NCI-H345 (cell line): ENCODE results near the gene HES4.
"Not testable (repeated sequence)": the region's sequence is repeated elsewhere in the genome, so short reads cannot be mapped to it uniquely, and the experiment has no call there.

ENCODE experiments used
- DNase-seq: peaks from one replicate; lab custom pipeline; 2025; lab: John Stamatoyannopoulos, UW

Gene HES4

DNA sequence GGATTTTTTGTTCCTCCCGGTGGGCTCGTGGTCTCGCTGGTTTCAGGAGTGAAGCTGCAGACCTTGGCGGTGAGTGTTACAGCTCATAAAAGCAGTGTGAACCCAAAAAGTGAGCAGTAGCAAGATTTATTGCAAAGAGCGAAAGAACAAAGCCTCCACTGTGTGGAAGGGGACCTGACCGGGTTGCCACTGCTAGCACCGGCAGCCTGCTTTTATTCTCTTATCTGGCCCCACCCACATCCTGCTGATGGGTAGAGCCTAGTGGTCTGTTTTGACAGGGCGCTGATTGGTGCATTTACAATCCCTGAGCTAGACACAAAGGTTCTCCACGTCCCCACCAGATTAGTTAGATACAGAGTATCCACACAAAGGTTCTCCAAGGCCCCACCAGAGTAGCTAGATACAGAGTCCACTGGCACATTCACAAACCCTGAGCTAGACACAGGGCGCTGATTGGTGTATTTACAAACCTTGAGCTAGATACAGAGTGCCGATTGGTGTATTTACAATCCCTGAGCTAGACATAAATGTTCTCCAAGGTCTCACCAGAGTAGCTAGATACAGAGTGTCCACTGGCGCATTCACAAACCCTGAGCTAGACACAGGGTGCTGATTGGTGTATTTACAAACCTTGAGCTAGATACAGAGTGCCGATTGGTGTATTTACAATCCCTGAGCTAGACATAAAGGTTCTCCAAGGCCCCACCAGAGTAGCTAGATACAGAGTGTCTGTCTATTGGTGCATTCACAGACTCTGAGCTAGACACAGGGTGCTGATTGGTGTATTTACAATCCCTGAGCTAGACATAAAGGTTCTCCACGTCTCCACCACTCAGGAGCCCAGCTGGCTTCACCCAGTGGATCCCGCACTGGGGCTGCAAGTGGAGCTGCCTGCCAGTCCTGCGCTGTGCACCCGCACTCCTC, 17.8 kb upstream of the HES4 start:
- DNase-seq: not testable (repeated sequence)

DNA sequence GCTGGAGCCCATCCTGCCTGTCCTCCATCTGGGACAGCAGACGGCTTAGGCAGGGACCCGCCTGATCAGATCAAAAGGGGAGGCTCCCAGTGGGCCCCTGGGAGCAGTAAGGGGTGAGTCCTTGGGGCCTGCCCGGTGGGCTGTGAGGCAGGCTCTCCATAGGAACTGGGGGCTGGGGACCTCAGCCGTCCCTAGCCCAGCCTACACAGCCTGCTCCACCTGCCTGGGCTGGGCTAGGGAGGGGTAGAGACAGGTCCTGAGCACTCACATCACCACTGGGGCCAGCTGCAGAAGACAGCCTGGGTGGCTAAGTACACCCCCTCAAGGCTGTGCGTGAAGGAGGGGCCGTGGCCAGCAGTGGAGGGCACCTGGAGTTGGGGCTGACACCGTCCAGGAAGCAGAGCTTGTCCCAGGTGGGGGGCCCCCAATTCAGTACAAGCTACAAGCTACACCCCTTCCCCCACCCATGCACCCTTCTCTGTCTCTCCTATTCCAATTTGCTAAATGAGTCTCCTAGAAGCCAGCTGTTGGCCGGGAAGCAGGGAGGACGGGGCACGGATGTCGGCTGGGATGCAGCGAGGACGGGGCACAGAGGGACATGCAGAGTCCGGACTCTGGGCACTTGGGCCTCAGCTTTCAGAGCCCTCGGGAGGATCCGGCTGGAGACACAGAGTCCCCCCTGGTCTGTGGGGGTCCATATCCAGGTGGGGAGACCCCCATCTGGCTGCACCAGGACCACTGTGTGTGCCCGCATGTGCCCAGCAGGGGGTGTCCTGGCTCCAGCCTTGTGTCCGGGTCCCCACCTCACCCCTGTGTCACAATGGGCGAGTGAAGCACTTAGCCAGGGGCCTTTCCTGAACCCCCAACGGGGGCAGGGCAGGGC, 15.1 kb upstream of the HES4 start:
- no peak for DNase-seq

DNA sequence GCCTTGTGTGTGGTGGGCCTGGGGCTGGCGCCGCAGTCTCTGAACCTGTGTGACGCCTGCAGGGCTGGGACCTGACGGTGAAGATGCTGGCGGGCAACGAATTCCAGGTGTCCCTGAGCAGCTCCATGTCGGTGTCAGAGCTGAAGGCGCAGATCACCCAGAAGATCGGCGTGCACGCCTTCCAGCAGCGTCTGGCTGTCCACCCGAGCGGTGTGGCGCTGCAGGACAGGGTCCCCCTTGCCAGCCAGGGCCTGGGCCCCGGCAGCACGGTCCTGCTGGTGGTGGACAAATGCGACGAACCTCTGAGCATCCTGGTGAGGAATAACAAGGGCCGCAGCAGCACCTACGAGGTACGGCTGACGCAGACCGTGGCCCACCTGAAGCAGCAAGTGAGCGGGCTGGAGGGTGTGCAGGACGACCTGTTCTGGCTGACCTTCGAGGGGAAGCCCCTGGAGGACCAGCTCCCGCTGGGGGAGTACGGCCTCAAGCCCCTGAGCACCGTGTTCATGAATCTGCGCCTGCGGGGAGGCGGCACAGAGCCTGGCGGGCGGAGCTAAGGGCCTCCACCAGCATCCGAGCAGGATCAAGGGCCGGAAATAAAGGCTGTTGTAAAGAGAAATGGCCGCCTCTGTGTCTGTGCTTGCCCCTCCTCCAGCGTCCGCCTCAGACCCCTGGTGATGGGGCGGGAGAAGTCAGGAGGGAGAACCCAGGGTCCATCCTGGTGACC, 14.2 kb upstream of the HES4 start:
- no peak for DNase-seq

DNA sequence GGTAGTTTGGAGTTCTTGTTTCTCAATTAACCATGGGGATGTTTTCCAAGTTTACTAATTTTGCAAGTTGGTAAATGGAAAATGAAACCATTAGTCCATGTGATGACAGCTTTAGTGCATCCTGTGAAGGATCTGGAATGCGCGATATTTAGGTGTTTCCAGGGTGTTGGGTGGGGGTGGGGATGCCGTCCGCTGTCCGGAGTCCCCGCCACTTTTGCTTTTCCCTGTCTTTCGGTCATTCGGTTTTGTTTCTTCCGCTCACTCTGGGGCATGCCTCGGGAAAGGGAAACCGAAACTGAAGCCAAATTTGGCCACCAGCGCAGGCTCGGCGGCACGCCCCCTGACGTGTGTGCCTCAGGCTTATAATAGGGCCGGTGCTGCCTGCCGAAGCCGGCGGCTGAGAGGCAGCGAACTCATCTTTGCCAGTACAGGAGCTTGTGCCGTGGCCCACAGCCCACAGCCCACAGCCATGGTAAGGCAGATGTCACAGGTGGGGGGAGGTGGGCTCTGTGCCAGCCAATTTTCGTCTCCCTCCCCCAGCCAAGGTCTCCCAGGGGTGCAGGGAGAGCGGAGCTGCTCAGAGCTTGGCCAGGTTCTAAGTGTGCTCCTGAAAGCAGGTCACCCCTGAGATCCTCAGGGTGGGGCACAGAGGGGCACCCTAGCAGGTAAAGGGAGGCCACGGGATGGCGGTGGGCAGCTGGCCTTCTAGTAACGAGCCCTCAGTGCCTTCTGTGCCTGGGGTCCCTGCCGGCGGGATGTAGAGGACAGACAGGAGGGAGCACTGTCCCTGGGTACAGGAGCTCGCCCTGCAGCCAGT, 13.4 kb upstream of the HES4 start, which contains the start of gene ISG15:
ISG15 (plus strand) TSS at position 393 of the 817 bp plus-strand sequence; CDS start at position 470, 77 bp downstream.
- DNase-seq: peak; percentile 78

DNA sequence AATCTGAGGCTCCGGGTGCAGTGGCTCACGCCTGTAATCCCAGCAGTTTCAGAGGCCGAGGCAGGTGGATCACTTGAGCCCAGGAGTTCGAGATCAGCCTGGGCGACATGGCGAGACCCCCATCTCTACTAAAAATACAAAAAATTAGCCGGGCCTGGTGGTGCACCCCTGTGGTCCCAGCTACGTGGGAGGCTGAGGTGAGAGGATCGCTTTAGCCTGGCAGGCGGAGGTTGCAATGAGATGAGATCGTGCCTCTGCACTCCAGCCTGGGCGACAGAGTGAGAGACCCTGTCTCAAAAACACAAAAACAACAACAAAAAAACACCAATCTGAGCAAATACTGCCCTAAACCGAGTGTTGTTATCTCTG, 12.8 kb upstream of the HES4 start:
- DNase-seq: not testable (repeated sequence)

DNA sequence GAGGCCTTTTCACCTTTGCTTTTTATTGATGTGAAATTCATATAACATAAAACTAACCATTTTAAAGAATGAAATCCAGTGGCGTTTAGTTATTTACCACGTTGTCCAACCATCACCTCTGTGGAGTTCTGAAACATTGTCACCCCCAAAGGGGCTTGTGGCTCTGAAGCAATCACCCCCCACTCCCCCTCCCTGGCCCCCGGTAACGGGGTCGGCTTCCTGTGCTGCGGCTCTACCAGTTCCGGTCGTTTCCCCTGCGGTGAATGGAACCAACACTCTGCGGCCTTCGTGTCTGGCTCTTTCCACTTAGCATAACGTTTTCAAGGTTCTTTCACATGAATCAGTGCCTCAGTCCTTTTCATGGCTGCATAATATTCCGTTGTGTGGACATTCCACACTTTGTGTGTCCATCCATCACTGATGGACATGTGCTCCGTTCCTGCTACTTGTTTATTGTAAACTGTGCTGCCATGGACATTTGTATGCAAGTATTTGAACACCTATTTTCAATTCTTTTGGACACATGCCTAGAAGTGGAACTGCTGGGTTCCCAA, 11.6 kb upstream of the HES4 start:
- DNase-seq: no peak

DNA sequence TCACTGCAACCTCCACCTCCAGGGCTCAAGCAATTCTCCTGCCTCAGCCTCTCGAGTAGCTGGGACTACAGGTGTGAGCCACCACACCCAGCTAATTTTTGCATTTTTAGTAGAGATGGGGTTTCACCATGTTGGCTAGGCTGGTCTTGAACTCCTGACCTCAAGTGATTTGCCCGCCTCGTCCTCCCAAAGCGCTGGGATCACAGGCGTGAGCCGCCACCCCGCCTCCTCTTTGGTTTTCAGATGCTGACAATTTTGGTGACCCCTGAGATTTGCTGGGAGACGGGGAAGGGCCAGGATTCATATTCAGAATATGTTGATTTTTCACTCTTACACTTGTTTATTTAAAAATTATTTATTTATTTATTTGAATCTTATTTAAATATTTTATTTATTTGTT, 10.2 kb upstream of the HES4 start:
- not testable (repeated sequence) for DNase-seq

DNA sequence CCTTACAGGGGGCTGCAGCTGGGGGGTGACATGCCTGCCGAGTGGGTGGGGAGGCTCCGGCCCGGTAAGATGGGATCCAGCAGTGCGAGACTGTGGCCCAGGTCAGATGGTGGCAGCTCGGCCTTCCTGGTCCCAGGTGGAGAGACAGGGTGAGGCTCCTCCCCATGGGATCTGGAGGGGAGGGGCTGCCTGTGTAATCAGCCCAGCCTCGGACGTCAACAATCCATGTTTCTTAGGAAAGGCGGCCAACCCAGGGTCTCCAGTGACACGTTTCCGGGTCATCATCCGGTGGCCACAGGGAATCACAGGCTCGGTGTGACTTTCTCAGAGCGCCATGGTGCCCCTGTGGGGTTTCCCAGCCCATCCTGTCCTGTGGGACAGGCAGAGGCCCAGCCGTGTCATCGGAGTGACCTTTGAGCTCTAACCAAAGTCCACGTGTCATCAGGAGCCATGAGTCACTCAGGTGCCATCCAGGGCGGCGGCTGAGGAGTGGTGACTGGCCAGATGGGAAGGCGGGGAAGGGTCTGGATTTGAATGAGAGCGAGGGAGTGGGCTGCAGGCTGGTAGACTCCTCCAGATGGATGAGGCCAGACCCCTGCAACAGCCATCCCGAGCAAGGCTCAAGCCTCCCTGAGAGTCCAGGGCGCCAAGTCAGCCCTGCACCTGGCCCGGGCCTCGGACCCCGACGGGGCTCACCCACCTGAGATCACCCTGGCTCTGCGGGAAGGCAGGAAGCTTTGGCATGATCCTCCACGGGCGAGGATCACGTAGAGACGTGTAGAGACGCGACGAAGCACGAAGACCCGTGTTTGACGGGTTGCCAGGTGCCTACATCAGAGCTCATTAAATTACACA, 6.6 kb upstream of the HES4 start:
- DNase-seq: no peak

DNA sequence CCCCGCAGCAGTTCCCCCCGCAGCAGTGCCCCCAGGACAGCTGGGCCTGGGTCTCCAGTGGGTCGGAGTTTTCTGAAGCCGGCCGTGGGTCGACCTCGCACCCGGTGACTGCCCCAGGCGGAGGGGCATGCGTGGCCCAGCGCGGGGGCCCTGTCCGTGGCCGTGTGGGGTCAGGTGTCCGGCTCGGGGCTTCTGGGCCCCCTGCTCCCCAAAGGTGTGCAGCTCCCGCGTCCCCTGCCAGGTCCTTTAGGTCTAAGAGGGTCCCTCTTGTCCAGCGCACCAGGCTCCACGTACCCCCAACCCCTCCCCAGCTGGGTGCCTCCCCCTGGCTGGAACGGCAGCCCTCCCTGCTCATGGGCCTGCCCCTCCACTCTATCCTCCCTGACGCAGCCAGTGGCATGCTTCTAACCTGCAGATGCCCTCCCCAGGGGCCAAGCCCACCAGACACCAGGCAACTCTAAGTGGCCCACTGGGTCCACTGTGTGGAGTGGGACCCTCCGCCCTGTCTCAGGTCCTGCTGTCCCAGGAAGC, 5.9 kb upstream of the HES4 start:
- no peak for DNase-seq

DNA sequence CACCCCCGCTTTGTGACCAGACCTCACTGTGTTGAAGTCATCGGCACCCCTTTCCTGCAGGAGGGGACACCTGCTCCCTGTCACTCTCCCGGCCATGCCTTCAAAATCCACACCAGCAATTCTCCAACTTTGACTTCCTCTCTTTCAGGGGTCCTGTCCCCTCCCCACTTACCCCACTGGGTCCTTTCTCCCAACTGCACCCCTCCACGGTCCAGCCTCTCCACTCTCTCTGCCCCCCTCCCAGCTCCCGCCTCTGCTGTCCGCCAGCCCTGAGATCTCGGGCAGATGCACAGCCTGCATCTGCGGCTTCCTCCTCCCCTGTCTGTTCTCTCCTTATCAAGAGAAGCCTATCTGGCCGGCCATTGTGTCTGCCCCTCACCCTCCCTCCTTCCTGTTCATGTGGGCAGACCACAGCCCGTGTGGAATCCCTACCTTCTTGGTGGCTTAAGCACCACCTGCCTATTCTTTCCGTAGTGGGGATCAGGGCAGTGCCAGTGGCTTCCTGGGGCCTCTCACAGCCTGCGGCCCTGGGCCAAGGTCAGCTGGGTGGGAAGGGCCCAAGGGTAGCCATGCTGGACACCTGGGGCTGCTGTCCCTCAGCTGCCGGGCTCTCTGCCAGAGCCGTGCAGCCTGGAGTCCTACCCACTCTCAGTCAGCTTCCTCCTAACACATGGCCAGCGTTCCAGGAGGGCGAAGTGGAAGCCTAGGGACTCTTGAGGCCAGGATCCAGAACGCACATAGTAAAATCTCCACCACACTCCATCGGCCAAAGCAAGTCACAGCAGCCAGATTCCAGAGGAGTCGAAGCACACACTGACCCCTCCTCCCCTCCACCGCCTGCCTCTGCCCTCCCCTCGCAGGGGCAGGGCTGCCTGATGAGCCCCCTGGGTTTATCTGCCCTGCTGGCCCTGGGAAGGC, 5.1 kb upstream of the HES4 start:
- peak; percentile 16 for DNase-seq

DNA sequence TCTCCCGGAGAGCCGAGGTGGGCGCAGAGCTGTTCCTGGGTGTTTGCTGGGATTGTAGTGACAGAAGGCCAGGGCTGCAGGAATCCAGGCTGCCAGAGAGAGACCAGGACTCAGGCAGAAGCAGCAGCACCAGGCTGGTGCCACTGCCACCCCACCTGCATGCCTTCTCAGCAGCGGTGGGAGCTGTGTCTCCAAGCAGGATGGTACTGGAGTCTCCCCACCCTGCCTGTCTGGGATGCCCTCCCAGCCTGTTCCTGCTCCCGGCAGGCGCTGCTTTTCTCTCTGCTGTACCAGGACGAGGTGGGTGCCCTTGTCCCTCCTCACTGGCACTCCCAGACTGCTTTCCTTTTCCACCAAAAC, 4.5 kb upstream of the HES4 start:
- no peak for DNase-seq

DNA sequence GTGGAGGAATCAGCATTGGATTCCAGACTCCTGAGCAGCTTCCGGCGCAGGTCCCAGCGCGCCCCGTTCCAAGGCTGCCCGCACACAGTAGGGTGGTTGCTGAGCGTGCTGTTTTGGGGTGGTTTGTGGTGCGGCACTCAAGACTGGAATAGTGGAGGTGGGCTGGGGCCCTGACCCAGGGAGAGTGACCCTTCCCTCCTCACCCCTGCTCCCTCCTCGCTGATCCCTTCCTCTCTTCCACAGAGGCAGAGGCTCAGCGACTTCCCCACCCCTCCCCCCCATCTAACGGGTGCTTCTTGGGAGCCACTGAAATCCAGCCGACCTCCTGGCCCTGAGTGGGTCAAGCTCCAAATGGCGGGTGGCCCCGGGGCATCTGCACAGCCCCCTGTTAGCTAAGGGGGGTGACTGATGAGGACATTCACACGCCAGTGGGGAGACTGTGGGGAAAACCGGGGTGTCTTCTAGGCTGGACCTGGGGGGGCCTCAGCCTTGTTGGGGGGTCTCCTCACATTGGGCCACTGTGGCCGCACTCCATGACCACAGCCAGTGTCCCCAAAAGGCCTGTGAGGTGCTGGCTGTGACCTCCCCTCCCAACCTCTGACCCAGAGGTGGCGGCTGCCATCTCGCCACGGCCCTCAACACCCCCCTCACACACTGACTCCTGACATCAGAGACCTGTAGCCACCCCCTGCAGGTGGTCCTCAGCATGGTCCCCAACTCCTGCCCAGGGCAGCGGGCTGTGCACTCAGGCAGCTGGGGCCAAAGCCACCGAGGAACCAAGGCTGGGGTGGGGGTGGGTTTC, 3.9 kb upstream of the HES4 start:
- no peak for DNase-seq

DNA sequence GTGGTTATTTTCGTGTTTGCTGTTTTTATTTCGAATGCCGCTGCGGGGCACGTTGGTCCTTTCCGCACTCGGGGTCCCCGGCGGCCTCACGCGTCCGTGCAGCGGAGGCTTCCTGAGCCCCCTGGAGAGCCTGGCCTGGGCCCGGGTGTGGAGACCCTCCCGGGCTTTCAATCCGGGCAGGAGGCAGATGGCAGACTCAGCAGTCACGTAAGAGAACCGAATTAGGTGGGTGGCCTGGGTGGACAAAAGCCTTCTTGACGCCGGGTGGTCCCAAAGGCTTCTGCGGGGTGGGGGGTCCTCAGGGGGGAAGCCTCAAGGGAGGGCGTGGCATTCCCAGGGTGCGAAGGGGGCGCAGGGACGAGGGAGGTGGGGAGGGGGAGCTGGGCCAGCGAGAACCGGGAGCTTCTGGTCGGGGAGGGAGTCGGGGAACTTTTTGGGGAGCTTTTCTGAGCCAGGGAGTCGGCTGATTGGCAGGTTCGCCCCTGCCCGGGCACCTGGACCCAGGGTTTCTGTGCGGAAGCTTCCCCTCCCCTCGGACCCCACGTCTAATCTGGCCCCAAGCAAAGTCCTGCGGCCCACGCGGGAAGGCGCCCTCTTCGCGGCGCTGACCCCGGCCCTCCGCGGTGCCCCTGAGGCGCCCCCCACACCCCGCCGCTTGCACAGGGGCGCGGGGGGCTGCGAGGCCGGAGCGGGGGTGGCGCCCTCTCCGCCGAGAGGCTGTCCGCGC, 1.3 kb upstream of the HES4 start:
- no peak for DNase-seq

DNA sequence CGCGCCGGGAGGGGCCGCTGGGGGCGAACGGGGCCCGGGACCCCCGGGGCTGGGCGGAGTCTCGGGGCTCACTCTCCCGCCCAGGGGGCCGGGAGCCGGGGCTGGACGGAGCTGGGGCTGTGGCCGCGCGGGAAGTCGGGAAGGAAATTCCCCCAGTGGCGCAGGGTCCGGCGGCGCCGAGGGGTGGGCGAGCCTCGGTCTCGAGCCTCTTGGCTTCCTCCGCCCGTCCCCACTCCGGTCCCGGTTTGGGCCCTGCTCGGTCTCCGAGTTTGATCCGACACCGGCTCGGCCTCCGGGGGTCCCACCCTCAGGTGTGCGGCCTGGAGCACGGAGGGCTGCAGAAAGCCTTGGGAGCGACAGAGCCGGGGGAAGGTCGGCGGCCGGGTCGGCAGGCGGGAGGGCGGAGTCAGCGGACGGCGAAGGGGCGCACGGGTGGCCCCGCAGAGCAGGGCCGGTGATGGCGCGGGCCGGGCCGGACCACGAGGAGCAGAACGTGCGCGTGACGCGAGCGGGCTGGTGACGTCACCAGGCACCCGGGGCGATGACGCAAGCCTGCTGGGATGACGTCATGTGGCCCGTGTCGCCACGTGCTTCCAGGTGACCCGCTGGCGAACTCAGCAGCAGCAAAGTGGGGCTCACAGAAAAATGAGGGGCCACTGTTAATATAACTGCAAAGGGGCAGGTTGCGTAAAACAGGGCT, 610 bp upstream of the HES4 start:
- DNase-seq: peak; percentile 56

DNA sequence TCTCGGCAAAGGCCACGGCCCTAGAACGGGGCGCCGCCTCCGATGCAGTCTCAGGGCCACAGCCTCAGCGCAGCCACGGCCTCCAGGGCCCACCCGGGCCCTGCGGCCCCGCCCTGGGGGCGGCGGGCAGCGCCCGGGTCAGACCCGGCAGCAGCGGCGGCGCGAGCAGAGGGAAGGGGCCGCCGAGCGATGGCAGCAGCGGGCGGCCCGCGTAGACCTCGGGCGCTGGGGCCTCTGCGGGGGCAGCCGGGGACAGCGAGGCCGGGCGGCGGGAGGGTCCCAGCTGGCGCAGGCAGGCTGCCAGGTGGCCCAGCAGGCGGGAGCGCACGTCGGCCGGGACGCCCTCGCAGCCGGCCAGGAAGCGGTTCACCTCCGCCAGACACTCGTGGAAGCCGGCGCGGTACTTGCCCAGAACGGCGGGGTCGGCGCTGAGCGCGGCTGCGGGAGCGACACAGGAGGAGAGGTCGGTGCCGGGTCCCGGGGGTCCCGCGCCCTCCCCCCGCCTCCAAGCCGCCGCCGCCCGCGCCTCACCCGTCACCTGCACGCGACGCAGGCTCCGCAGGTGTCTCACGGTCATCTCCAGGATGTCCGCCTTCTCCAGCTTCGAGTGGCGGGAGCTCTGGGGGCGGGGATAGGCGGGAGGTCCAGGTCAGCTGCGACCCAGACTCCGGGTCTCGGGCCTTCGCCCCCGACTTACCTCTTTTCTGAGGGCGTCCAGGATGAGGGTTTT, 737 bp downstream of the HES4 start:
- no peak for DNase-seq

DNA sequence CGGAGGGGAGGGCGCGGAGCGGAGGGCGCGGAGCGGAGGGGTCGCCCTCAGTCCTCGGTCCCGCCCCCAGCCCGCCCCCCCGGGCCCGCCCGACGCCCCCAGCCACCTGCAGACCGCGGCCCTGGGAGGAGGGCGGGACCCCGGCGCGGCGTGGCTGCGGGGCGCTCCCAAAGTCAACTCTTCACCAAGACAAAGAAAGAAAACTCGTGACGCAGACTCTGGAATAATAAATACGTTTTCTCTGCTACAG, 1.2 kb downstream of the HES4 start:
- DNase-seq: no peak
